ENCODE data around the gene DGCR2.

DNA sequence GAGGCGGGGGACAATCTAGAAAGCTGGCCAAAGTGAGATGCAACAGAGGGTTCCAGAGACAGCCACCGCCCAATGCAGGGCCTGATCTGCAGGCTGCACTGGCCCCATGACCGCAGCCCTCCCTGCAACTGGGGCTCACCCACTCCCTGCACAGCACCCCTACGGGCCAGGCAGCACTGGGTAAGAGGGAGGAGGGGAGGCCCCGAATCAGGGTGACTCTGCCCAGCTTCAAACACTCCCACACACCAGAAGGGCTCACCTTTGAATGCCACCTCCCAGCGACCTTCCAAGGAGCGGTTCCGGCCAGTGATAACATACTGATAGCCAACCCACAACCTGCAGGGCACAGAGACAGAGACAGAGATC, 59.3 kb downstream of the DGCR2 start:
- no peak for TF ChIP-seq POLR2A (IDR thresholded peaks at IDR 0.05)
- TF ChIP-seq, protein P1, sequence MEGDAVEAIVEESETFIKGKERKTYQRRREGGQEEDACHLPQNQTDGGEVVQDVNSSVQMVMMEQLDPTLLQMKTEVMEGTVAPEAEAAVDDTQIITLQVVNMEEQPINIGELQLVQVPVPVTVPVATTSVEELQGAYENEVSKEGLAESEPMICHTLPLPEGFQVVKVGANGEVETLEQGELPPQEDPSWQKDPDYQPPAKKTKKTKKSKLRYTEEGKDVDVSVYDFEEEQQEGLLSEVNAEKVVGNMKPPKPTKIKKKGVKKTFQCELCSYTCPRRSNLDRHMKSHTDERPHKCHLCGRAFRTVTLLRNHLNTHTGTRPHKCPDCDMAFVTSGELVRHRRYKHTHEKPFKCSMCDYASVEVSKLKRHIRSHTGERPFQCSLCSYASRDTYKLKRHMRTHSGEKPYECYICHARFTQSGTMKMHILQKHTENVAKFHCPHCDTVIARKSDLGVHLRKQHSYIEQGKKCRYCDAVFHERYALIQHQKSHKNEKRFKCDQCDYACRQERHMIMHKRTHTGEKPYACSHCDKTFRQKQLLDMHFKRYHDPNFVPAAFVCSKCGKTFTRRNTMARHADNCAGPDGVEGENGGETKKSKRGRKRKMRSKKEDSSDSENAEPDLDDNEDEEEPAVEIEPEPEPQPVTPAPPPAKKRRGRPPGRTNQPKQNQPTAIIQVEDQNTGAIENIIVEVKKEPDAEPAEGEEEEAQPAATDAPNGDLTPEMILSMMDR (IDR thresholded peaks at IDR 0.05) = no peak

Data from esophagus squamous epithelium (tissue), 4 donors.